Ascending aorta (tissue), 2 donors: Measurements from ENCODE around the gene UNC45A. TPM values are rescaled to one million over a fixed set of nuclear protein-coding genes. Genes with fewer than 3 reads are reported as not detected.
"Not testable (repeated sequence)": the region's sequence is repeated elsewhere in the genome, so short reads cannot be mapped to it uniquely, and the experiment has no call there.

Experiments used
- DNase-seq, 2 donors: peaks; one replicate each; pipeline ENCODE4 v3.0.0-alpha.2; 2019; ENCODE audit warnings: low spot score in 2 of 2
- H3K27ac ChIP-seq, 2 donors: fragments of 200-600 bp; sonication (generic); one replicate each; pipeline ENCODE4 v1.5.1; 2016 to 2017; ENCODE audit warnings: mild to moderate bottlenecking in 1 of 2
- H3K27me3 ChIP-seq: fragments of 200-600 bp; sonication (generic); one replicate; pipeline ENCODE4 v1.5.1; 2017
- H3K36me3 ChIP-seq, 2 donors: fragments of 200-600 bp; sonication (generic); one replicate each; pipeline ENCODE4 v1.5.1; 2016
- H3K4me1 ChIP-seq, 2 donors: fragments of 200-600 bp; sonication (generic); one replicate each; pipeline ENCODE4 v1.5.1; 2016 to 2017; ENCODE audit warnings: mild to moderate bottlenecking in 1 of 2
- H3K4me3 ChIP-seq, 2 donors: fragments of 200-600 bp; sonication (generic); one replicate each; pipeline ENCODE4 v1.5.1; 2016 to 2017; ENCODE audit warnings: mild to moderate bottlenecking in 1 of 2
- H3K9me3 ChIP-seq, 2 donors: fragments of 200-600 bp; sonication (generic); one replicate each; pipeline ENCODE4 v1.5.1; 2016
- intact Hi-C: fragments of 100-400 bp; cut with DNase I; formaldehyde crosslinking; loops from one replicate; pipeline ENCODE4 v1.15.1; 2023
- total RNA-seq: library from RNA; depleted of rRNA; stranded (reverse); fragments of >200 nt; gene quantifications from one replicate; pipeline ENCODE4 v1.1.0, GENCODE V29; 2016
- TF ChIP-seq, protein P1 (sequence below), 3 experiments: fragments of 200-600 bp in 2 of 3; fragments of 450-650 bp in 1 of 3; sonication (generic) in 2 of 3; IDR thresholded peaks; one replicate each; pipeline ENCODE4 v1.5.1; 2016 to 2019; ENCODE audit warnings: antibody characterized with exemption in 3 of 3, mild to moderate bottlenecking in 1 of 3, moderate library complexity in 1 of 3

The UNC45A gene
- total RNA-seq, 1 donor from 2014 or later: 73.5 TPM

DNA sequence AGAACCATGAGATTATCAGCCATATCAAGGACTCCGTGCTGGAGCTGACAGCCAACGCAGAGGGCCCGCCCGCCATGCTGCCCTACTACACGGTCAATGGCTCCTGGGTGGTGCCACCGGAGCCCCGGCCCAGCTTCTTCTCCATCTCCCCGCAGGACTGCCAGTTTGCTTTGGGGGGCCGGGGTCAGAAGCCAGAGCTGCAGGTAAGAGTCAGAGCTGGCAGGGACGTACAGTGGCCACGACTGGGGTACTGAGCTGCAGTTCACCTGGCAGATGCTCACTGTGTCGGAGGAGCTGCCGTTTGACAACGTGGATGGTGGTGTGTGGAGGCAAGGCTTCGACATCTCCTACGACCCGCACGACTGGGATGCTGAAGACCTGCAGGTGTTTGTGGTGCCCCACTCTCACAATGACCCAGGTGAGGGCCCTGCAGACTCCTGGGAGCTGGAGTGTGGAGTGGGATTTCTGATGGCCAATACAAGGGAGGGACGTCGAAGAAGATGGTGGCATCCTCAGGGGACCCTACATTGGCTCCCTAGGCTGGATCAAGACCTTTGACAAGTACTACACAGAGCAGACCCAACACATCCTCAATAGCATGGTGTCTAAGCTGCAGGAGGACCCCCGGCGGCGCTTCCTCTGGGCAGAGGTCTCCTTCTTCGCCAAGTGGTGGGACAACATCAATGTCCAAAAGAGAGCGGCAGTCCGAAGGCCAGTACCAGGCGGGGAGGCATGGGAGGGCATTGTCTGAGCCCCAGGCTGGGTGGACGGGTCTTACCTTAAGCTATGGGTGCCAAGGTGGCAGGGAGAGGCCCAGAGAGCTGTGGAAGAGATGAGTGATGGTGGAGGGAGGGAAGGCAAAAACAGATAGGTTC is 29.5 kb upstream of the UNC45A start:
- no peak overlapping the region for H3K27ac ChIP-seq
- H3K9me3 ChIP-seq: no peaks in the 10 kb centered on the region
- no peak for DNase-seq
- TF ChIP-seq, protein P1, sequence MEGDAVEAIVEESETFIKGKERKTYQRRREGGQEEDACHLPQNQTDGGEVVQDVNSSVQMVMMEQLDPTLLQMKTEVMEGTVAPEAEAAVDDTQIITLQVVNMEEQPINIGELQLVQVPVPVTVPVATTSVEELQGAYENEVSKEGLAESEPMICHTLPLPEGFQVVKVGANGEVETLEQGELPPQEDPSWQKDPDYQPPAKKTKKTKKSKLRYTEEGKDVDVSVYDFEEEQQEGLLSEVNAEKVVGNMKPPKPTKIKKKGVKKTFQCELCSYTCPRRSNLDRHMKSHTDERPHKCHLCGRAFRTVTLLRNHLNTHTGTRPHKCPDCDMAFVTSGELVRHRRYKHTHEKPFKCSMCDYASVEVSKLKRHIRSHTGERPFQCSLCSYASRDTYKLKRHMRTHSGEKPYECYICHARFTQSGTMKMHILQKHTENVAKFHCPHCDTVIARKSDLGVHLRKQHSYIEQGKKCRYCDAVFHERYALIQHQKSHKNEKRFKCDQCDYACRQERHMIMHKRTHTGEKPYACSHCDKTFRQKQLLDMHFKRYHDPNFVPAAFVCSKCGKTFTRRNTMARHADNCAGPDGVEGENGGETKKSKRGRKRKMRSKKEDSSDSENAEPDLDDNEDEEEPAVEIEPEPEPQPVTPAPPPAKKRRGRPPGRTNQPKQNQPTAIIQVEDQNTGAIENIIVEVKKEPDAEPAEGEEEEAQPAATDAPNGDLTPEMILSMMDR (IDR thresholded peaks at IDR 0.05): no peak
- peaks cover 44 to 48% of the 10 kb centered on the region in 2 donors for H3K36me3 ChIP-seq
- intact Hi-C loops: no loop called here
- no peaks in the 10 kb centered on the region for H3K27me3 ChIP-seq
- no peak overlapping the region for H3K4me3 ChIP-seq
- peaks cover 0 to 12% of the 10 kb centered on the region in 2 donors for H3K4me1 ChIP-seq

DNA sequence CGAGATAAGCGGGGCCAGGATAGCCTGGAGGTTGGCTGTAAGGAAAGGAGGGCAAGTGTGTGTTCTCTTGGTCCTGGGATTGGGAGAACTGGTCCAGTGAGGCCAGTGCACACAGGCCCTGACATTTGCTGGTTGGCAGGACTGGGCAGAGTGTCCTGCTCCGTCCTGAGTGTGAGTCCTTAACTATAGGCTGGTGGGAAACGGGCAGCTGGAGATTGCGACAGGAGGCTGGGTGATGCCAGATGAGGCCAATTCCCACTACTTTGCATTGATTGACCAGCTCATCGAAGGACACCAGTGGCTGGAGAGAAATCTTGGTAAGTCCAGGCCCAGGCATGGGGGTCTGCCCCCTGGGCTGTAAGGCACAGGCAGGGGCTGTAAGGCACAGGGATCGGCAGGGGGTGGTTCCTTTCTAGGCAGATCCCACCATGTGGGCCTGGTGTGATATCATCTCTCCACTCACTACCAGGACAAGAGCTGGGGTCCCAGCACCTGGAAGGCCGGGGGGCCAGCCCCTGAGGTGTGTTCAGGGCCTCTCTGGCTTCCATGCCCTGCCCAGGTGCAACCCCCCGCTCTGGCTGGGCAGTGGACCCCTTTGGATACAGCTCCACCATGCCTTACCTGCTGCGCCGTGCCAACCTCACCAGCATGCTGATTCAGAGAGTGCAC is 28.8 kb upstream of the UNC45A start:
- intact Hi-C loops: no loop called here

DNA sequence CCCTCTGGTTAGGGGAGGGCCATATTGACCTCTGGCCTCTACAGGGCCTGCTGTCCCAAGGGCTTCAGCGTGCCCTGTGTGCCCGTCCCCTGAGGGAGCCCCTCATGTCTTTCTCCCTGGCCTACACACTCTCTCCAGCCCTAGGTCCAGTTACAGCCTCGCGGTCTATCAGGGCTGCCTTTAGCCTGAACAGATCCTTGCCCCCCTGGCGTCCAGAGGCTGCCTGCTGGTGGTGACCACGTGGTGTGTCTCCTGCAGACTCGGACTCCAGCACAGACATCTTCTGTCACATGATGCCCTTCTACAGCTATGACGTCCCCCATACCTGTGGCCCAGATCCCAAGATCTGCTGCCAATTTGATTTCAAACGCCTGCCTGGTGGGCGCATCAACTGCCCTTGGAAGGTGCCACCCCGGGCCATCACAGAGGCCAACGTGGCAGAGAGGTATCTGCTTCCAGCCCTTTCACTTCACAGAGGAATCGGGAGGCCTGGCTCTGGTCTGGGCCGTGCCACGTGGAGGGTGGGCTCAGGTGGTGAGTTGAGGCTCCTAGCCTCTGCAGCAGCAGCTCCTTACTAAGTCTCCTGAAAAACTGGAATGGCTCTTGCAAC is 27.9 kb upstream of the UNC45A start:
- Histone ChIP-seq H3K27ac (no peak overlapping the region), H3K4me1 (peaks cover 0 to 7% of the 10 kb centered on the region in 2 donors), H3K4me3 (no peak overlapping the region), H3K36me3 (peaks cover 60 to 65% of the 10 kb centered on the region in 2 donors), H3K9me3 (no peaks in the 10 kb centered on the region), H3K27me3 (no peaks in the 10 kb centered on the region)
- TF ChIP-seq, protein P1 (IDR thresholded peaks at IDR 0.05): no peak
- intact Hi-C loops: no loop called here
- no peak for DNase-seq

More for the DNA sequence above, 28.8 kb upstream of the UNC45A start:
- DNase-seq: no peak
- Histone ChIP-seq H3K4me1 (peaks cover 0 to 12% of the 10 kb centered on the region in 2 donors), H3K36me3 (peaks cover 51 to 56% of the 10 kb centered on the region in 2 donors), H3K9me3 (no peaks in the 10 kb centered on the region), H3K4me3 (no peak overlapping the region), H3K27ac (no peak overlapping the region), H3K27me3 (no peaks in the 10 kb centered on the region)
- TF ChIP-seq, protein P1 (IDR thresholded peaks at IDR 0.05): no peak

DNA sequence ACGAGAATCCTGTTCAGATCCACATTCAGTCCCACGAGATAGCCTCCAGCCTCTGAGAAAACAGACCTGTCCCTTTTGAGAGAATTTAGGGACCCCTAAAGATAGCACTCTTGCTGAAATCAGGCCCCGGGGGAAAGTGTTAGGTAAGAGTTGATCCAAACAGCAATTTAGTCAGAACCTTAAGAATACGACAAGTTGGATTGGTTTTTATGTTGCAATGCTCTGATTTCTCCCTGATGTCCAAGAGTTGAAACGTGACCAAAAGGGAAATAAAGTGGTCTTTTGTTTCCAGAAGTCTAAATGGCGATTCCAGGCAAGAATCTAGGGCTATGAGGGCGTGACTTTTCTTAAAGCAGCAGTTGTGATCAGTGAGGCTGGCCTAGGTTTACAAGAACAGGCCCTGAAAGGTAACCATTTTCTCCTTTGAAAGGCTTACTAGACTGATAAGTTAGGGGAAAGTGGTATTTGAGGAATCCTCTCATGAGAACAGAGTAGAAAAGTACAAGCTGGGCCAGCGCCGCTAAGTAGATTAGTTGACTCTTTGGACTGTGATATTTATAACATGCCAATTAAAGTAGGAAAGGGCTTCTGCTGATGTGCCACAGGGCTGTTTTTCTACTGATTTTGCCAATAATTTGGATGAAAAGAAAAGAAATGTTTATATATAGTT is 27.1 kb upstream of the UNC45A start:
- no peak for DNase-seq
- peaks cover 68 to 73% of the 10 kb centered on the region in 2 donors for H3K36me3 ChIP-seq

DNA sequence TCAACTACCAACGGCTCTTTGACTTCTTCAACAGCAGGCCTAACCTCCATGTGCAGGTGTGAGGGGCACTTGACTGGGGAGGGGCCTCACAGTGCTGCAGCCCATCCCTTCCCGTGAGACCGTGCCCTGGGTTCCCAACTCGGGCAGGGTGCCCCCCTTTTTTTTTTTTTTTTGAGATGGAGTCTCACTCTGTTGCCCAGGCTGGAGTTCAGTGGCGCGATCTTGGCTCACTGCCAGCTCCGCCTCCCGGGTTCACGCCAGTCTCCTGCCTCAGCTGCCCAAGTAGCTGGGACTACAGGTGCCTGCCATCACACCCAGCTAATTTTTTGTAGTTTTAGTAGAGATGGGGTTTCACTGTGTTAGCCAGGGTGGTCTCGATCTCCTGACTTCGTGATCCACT is 25.6 kb upstream of the UNC45A start:
- H3K27ac ChIP-seq, H3K27me3 ChIP-seq, H3K4me3 ChIP-seq, intact Hi-C loops, DNase-seq, H3K9me3 ChIP-seq, H3K4me1 ChIP-seq: not testable (repeated sequence)
- peaks cover 83 to 88% of the 10 kb centered on the region in 2 donors for H3K36me3 ChIP-seq

More for the DNA sequence above, 27.1 kb upstream of the UNC45A start:
- TF ChIP-seq, protein P1 (IDR thresholded peaks at IDR 0.05): no peak
- Histone ChIP-seq H3K9me3 (no peaks in the 10 kb centered on the region), H3K4me3 (no peak overlapping the region), H3K27me3 (no peaks in the 10 kb centered on the region), H3K27ac (no peak overlapping the region), H3K4me1 (peaks cover 0 to 7% of the 10 kb centered on the region in 2 donors)
- intact Hi-C loops: no loop called here
